ENCODE data around the gene HFE.
A peak's percentile ranks its signal among the peaks of the same experiment; 100 is the strongest.
"Not testable (repeated sequence)": the region's sequence is repeated elsewhere in the genome, so short reads cannot be mapped to it uniquely, and the experiment has no call there.

Gene HFE

GRCh38 chr6:26109772-26110171 lies 22.5 kb downstream of the HFE start:
- DNase-seq (ENCODE audit: low read depth), result no peak

DNA sequence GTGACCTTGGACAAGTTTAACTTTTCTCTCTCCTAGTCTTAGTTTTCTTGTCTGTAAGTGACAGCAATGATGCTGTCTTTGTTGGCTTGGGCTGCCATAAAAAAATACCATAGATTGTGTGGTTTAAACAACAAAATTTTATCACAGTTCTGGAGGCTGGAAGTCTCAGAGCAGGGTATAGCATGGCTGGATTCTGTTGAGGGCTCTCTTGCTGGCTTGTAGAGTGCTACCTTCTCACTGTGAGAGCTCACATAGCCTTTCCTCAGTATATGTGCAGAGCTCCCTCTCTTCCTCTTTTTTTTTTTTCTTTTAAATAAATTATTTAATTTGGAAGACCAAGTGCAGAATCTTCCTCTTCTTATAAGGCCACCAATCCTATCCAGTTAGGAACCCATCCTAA lies 26.3 kb downstream of the HFE start:
- DNase-seq (ENCODE audit: low read depth), result no peak

- no peak for DNase-seq (ENCODE audit: low read depth)
These were observed 28.0 kb downstream of the HFE start for GRCh38 chr6:26115226-26115625.

DNA sequence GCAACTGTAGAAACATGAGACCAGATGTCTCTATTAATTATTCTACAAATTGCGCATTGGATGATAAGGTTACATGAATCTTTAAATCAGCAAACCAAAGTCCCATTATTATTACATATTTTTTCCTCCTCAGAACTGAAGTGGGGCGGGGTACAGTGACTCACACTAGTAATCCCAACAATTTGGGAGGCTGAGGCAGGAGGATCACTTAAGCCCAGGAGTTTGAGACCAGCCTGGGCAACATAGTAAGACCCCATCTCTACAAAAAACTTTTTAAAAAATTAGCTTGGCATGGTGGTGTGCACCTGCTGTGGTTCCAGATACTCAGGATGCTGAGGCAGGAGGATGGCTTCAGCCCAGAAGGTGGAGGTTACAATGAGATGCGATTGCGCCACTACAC lies 29.0 kb downstream of the HFE start:
- DNase-seq (ENCODE audit: low read depth), result no peak

GRCh38 chr6:26118999-26119398 lies 31.8 kb downstream of the HFE start:
- peak; percentile 10 for DNase-seq (ENCODE audit: low read depth)

GRCh38 chr6:26120115-26120514 lies 32.9 kb downstream of the HFE start:
- DNase-seq (ENCODE audit: low read depth), result not testable (repeated sequence)

- no peak for DNase-seq (ENCODE audit: low read depth)
These were observed 33.5 kb downstream of the HFE start for GRCh38 chr6:26120807-26121140.

GRCh38 chr6:26121141-26122004 lies 34.1 kb downstream of the HFE start:
- DNase-seq (ENCODE audit: low read depth), result peak; percentile 12

DNA sequence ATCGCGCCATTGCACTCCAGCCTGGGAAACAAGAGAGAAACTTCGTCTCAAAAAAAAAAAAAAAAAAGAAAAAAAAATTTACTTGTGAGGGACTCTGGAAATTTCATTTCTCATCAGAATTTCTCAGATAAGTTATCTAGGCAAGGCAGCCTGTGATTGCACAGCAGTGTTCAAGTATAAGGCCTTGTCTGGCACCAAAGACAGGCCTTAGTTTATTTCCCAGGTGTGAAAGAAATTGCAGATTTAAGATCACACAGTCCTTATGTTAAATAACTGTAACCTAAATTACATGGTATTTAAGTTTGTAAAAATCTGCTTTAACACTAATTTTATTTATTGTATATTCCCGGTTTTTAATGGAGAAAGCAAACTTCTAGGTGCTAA lies 34.8 kb downstream of the HFE start:
- no peak for DNase-seq (ENCODE audit: low read depth)

- peak; percentile 54 for DNase-seq (ENCODE audit: low read depth)
These were observed 35.2 kb downstream of the HFE start for GRCh38 chr6:26122402-26122792.

DNA sequence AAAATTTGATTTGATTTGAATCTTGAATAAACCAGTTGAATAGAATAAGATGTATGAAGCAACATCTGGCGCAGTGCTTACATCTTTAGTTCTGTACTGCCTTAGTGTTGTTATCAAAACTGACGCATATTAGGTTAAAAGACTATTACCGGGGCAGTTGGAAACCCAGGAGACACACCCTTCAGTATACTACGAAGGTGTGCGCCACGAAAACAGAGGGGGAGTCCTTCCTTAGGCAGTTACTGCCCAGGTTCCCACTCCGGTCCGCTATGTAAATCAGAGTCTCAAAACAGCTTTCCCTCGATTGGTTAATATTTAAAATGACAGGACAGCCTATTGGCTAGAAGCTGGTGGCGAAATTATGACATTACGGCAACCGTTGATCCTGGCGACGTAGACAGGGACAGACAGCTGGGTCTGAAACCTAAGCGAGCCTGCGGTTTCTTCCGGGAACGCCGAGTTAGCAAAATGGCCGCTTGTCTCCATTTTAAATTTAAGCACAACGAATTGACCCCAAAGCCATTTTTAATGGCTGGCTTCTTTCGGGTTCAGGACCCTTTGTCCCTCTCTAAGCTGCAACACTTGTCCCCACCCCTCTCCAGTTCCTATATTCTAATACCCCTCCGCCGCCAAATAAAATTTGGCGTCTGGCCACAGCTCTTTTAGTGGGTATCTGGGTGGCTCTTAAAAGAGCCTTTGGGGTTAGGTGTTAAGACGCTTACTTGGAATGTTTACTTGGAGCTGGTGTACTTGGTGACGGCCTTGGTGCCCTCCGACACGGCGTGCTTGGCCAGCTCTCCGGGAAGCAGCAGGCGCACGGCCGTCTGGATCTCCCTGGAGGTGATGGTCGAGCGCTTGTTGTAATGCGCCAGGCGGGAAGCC lies 35.8 kb downstream of the HFE start:
- peak; percentile 99 for DNase-seq (ENCODE audit: low read depth)

- no peak for DNase-seq (ENCODE audit: low read depth)
These were observed 36.4 kb downstream of the HFE start for GRCh38 chr6:26123675-26123946.

GRCh38 chr6:26123947-26124780 lies 36.9 kb downstream of the HFE start:
- peak; percentile 100 for DNase-seq (ENCODE audit: low read depth)

GRCh38 chr6:26124781-26125685 lies 37.8 kb downstream of the HFE start:
- no peak for DNase-seq (ENCODE audit: low read depth)

DNA sequence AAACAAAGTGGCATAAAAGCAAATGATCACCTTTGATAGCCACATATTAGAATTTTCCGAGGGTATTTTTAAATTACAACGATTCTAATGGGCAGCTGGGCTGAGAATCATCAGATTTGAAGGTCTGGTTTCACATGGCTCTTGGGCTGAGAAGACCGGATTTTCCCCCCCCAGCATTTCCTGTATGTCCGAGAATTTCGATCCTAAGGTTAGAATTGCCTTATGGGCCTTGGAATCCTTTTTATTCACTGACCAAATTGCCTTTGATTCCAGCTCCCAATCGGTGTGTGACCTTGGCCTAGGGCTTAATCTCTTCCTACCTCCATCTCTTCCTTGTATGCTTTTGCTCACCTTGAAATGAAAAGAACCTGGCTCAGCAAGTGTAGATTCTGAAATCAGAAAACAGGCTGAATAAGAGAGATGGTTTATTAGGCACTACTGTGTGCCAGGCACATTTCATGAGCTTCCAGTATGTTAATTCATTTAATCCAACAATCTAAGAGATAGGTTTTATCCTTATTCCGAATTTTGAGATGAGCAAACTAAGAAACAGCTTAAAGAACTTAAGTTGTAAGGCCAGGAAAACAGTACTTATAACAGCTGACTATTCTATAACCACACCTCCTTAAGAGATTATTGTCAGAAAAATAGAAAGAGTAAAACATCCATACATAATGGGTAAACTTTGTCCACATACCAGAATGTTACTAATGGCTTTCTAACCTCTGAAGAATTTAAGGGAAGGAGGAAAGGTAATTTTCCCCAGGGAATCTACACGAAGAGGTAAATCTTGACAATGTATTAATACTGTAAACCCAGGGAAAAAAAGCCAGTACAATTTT lies 39.4 kb downstream of the HFE start:
- DNase-seq (ENCODE audit: low read depth), result peak; percentile 12

DNA sequence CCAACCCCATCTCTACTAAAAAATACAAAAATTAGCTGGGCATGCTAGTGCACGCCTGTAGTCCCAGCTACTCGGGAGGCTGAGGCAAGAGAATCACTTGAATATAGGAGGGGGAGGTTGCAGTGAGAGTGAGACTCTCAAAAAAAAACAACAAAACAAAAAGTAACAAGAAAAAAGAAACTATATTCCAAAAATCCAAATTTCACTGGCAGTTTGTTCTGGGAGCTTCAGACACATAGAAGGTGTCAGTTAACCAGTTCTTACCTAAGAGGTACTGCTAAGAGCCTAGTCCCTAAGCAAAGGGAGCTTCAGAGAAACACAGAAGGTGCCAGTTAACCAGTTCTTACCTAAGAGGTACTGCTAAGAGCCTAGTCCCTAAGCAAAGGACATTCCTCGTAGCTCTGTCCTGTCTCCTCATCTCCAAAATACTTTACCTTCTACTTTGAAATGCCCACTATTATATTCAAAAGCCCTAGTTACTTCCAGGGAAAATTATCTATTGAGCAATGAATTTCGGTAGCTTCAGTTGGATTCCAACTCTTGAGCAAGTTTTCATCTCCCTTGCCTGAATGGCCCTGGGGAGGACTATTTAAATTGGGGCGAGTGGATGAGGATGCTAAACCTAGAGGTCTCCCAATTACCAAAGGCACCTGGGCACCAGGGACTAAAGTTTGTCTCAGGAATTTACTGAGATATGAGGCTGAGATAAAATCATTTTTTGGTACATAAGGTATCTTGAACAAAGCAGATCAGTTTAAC lies 41.0 kb downstream of the HFE start:
- DNase-seq (ENCODE audit: low read depth), result no peak

DNA sequence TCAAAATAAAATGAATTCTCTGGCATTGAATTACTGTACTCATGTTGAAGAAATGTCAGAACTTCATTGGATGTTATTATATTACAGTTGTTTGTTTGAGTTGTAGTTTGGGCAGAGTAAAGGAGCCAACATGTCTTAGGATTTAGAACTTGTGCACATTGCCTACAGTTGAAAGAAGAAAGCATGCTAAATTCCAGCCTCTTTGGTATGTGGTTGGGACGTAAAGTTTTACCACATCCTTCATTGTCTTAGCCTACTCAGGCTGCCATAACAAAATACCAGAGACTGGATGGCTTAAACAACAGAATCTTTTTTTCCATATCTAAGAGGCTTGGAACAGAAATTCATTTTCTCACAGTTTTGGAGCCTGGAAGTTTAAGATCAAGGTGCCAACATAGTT lies 42.4 kb downstream of the HFE start:
- no peak for DNase-seq (ENCODE audit: low read depth)

GRCh38 chr6:26130581-26131249 lies 43.5 kb downstream of the HFE start:
- no peak for DNase-seq (ENCODE audit: low read depth)

GRCh38 chr6:26131618-26132017 lies 44.4 kb downstream of the HFE start:
- no peak for DNase-seq (ENCODE audit: low read depth)

Data from amniotic epithelial cell (primary cell).